Stimulated activated CD4-positive, alpha-beta T cell treated with anti-CD3 and anti-CD28 coated beads, TNF-alpha, amount 100 ng/mL, for 24 hours (primary cell): ENCODE data around the gene COL17A1.

Source experiments
- DNase-seq, 3 experiments: peaks; one replicate each; pipeline ENCODE4 v3.0.0-alpha.2; 2020; ENCODE audit warnings: low read depth in 3 of 3

COL17A1 gene

DNA sequence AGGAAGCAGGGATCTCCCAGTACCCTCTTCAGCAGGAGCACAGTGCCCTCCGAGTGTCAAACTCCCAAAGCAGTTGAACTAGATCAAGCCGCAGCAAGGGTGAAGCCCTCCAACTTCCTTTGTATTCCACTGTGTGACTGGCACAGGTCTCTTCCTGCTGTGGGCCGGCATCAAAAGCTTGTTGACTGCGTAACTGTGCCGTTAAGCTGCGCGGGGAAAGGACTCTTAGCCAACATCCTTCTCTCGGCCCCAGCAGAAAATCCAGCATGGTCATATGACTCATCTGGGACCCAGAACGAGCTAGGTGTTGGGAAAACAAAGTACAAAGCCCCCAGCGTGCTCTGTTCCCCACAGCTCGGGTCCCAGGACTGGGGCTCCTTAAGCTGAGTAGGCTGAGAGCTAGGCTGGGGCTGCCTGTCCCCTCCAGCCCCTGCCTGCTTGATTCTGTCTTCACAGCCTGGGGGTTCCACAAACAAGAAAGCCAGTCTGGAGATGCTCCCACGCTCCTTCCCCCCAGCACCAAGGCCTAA, 52.2 kb downstream of the COL17A1 start:
- no peak for DNase-seq

DNA sequence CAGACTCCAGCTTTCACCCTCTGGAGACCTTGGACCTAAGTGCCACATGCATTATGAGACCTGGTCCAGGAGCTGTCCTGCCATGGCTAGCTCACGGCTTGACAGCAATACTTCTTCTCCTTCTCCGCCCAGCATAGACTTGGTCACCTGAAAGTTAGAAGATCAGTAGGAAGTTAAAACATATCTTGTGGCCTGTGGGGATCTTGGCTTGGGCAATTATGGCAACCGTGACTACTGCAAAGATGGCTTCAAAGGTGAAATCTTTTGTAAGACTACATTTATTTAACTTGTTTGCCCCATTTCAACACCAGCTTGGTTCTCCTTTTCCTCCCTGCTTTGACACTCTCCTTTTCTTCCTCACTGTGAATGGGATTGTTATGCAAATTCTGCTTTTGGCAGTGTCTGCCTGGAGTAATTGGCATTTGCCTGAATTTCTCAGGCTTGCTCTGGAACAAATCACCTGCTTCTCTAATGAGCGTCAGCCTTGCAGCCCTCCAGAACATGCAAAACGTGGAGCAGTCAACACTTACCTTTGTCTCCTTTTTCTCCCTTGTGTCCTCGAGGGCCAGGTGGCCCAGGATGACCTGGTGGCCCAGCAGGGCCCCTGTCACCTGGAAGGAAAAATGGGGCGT, 53.4 kb downstream of the COL17A1 start:
- no peak for DNase-seq

DNA sequence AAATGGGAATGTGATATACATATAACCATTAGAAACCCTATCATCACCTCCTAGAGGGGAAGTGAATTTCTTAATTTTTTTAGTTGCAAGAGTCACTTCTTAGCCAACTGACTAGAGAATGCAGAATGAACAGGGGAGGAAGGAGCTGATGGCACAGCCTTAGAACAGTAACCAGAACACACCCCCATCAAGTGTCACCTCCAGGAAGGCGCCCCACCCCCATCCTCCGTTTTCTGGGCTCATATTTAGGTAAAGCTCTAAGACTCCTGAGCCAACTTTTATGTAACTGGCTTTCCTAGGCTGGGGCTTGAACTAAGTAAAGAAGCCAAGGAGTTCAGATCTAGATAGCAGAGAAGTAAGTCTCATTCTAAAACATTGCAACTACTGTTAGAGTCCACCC, 54.0 kb downstream of the COL17A1 start:
- DNase-seq: no peak

DNA sequence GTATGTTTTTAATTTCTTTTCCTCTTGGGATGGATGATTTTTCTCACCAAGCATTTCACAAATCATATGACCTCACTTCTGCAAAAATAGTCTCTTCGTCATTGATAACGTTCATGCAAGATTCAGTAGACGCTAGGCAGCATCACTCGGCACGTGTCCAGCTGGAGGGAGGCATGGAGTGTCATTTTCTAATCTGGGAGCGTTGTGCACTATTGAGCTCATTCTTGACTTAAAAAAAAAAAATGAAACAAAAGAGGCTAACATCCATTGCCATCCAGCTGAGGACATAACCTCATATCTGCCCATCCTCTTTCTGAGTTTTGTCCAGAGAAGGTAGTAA, 56.2 kb downstream of the COL17A1 start:
- no peak for DNase-seq

DNA sequence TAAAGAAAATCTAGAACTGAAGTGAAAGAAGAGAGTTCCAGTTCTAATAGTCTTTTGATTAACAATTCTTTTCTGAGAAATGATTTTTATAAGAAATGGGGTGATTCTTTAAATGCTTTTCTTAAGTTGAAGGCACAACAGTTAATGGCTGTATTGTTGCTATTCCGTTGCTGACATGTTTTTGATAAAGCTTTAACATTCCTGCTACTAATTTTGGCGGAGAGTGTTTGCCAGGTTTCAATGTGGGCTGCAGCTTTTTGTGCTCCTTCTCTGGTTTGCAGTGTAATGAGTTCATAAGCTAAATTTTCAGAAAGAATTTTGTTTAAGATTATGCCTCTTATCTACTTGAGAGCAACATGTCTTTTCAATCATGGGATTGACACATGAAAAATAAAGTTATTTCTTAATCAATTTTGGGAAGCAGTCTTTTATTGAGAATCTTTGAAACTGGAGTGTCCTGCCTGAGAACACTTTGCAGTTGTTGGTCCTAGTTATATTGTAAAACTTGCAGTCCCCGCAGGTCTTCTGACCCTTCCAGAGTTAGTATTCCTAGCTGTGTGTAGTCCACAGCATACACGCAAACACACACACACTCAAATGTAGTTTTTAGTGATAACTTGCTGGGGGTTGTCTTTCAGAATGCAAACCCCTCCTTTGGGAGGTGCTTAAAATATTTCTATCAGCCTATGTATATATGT, 56.7 kb downstream of the COL17A1 start:
- no peak for DNase-seq

DNA sequence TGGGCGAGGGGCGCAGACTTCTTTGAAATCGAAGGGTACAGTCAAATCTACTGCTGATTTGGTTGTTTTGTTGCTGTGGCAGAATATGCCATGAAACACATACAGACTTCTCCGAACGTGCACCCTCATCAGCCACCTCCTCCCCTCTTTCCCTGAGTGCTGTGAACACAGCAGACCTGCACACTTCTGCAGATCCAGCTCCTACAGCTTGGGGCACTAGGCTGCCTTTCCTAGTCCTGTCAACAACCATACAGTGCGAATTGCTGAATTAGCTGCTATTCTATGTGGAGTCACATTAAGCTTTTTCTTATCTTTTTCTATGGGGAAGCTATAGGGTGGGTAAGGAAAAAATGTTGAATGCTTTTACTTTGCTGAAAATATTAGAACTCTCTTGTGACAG, 57.5 kb downstream of the COL17A1 start:
- DNase-seq: no peak

DNA sequence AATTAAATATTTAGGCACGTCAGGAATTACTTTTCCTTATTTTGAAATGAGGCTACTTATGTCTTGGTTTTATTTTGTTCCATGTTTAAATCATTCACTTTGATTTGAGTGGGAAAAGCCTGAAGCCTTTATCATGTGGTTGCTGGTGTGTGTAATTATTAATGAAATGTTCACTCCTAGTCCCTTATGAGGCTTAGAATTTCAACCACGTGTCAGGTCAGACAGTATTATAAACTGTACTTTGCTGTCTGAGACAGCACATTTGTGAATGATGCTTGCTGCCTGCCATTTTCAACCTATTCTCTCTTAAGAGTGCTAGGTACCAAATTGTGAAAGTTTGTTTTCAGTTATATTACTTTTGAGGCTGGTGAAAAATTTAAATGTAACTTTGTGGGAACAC, 58.9 kb downstream of the COL17A1 start:
- DNase-seq: no peak

DNA sequence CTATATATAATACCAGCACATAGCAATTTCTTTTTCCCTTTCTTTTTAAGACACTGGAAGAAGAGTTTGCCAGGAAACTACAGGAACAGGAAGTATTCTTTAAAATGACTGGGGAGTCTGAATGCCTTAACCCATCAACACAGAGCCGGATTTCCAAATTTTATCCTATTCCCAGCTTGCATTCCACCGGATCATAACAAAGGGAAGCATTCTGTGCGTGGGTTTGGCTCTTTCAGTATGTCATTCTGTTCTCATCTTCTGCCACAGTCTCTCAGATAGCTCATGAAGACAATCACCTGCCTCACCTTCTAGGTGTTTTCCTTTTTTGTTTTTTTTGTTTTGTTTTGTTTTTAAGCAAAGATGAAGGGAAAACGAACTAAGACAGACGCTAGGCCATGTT, 60.2 kb downstream of the COL17A1 start:
- no peak for DNase-seq

DNA sequence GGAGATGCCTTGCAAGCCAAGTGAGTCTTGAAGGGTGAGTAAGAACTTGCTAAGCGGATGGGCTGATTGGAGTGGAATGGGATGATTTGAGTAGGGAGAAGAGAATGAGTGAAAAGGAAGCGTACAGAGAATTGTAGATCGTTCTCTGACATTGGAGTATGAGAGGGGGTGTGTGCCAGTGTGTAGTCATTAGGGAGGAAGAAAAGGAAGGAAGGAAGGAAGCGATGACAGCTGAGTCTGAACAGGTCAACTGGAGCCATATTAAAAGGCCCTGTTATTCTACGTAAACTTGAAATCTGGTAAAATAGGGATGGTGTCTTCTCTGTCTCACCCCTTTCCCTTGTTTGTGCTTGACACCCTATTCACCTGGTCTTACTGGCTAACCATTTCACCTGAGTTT, 63.7 kb downstream of the COL17A1 start:
- no peak for DNase-seq

DNA sequence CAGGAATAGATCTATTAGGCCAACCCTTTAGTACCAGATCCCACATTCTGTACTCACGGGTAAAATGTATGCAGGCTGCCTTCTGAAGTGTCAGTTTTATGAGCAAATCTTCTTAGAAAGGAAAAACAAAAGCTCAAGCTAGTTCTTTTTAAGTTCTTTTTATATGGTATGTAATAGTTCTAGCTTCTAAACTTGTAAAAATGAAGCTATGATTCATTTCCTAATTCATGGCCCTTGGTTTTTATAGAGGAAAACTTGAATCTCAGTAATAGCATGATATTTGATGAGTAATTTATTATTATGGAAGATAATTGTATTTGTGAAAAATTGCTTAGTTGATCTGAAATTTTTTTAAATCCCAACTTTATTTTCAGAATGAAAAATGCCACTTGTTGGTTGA, 64.4 kb downstream of the COL17A1 start:
- no peak for DNase-seq

DNA sequence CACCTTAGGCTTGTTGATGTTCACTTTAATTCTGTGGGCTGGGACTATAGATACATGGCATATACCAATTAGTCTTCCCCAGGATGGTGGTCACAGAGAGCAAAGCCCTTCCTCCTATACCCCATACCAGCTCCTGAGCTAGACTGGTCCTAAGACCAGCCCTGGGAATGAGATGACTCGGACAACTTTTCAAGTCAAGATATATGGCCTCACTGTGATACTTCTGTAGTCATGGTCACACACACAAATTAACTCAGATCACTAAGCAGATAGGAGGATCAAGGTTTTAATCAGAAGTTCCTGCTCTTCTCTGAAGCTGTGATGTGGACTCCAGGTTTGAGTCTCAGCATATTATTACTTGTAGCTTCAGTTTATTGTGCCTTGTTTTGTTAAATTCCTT, 65.7 kb downstream of the COL17A1 start:
- DNase-seq: no peak

DNA sequence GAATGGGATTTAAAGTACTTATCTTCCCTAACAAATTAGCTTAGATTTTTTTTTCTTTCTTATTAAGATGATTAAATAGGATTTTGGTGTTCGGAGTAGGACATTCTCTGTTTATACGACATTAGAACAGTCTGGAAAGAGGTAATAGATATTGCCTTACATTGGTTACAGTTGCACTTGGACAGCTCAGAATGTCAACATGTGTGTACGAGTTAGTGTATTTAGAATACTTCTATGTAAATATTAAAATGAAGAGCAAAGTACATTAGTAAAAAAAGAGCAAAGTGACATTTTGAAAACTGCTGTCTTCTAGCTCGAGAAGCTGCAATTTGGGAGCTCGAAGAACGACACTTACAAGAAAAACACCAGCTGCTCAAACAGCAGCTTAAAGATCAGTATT, 67.2 kb downstream of the COL17A1 start:
- DNase-seq: no peak

DNA sequence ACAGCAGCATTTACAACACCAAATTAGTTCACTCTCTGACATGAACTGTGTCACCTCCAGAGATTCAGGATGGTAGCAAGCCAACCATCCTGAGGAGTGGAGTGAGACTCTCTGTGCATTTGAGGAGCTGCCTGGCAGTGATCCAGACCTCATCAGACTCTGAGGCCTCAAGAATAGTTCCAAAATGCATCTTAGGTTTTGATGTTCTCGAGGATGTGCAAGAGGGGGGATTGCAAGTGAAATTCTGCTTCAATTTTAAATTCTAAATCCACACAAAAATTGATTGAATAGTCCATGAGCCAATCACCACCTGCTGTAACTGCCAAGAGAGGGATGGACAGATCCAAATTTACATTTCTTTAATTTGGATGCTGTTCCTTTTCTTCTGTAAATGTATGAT, 69.0 kb downstream of the COL17A1 start:
- DNase-seq: no peak

DNA sequence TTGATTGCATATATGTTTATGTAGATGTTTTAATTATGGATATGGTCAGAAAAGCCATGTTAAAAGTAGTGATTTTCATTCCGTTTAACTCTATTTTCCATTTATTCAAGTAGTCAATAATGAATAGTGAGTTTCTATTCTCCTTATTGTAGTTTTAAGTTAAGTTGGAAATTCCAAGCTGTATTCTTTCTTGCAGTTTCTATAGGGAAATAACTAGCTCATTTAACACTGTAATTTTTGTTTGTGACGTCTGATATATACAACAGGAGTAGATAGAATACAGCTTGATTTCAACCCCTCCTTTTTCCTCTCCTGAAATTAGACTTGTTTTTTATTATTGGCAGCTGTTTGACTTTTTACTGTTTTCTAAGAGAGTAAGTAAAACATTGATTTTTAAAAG, 71.5 kb downstream of the COL17A1 start:
- DNase-seq: no peak

DNA sequence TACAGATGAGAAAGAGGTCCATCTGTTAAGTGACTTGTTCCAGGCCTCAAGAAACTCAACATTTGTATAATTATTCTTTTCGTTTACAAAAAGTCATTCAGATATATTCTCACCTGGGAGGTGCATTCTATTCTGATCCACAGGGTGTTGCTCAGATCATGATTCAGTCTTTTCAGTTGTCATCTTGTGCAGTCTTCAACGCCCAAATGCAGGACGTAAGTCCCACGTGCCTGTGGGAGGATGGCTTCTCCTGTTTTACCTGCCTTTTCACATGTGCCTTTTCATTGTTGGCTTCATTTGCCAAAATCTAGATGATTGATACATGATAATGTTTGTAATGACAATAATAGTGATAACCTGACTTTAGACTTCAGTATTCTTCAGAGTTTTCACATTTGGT, 72.2 kb downstream of the COL17A1 start:
- DNase-seq: no peak

DNA sequence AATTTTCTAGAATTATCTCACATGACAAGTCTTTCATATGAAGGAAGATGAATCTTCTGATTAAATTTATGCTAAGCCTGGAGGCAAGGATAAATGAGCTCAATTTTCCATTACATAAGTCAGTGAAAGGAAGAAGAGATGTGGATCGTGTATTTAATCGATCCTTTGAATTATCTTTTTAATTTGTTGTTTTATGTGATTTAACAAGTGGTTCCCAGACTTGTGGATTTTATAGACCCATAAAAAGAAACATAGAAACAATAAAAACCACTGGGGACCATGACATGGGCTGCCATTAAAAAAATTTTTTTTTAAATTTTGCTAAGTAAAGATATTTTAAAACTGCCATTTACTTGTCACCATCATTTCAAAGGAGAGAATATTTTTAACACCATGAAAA, 73.8 kb downstream of the COL17A1 start:
- no peak for DNase-seq

DNA sequence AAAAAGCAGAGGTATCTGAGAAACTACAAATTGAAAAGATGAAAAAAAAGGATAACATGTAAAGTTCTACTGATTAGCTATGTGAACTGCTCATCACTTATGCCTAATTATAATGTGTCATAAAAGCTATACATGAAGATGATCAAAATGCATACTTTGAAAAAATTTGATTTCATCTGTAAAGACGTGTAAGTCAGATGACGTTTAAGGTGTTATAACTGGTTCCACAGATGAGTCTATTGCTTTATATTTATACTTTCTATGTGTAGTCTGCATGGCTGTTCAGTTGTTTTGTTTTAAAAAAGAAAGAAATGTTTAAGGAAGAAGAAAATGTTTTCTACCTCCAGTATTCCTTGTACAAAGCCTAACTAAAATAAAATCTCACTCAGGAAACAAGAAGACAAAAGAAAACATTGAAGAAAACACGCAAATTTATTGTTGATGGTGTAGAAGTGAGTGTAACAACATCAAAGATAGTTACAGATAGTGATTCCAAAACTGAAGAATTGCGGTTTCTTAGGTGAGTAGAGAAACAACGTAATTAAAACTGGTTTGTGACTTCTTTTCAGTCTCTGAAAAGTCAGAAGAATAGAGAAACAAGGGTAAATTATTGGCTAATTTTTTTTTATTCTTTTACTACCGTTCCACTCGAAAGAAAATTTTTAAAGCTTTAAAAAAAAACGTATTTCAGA, 80.4 kb downstream of the COL17A1 start:
- DNase-seq: no peak

DNA sequence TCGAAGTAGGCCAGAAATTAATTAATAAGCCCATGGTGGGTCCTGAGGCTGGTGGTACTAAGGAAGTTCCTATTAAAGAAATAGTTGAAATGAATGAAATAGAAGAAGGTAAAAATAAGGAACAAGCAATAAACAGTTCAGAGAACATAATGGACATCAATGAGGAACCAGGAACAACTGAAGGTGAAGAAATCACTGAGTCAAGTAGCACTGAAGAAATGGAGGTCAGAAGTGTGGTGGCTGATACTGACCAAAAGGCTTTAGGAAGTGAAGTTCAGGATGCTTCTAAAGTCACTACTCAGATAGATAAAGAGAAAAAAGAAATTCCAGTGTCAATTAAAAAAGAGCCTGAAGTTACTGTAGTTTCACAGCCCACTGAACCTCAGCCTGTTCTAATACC, 82.8 kb downstream of the COL17A1 start:
- no peak for DNase-seq

DNA sequence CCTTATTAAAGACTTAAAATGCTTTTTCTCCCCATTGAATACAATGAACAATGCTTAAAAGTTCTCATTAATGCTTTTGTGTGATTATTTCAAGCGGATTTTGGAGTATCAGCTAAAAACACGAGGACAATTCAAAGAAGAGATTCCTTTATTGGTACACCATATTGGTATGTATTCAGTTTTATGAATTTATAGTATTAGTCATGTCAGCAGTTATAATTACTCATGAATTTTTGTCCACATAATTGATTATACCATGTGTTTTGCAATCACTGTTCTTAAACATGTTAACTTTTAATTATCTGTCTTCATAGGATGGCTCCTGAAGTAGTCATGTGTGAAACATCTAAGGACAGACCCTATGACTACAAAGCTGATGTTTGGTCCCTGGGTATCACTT, 86.9 kb downstream of the COL17A1 start:
- DNase-seq: no peak

DNA sequence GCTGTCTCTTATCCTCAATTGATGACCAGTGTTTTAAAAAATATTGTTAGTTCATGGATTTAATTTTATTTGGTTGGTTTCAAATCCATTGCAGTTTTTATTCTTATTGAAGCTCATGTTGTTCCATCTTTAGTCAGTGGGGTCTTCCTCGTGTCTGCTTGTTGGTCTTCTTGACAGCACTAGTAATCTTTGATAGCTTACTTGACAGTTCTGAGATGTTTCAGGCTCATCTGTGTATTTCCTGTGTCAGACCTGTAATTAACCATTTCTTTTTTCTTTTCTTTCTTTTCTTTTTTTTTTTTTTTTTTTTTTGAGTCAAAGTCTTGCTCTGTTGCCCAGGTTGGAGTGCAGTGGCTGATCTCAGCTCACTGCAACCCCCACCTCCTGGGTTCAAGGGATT, 90.5 kb downstream of the COL17A1 start:
- no peak for DNase-seq

DNA sequence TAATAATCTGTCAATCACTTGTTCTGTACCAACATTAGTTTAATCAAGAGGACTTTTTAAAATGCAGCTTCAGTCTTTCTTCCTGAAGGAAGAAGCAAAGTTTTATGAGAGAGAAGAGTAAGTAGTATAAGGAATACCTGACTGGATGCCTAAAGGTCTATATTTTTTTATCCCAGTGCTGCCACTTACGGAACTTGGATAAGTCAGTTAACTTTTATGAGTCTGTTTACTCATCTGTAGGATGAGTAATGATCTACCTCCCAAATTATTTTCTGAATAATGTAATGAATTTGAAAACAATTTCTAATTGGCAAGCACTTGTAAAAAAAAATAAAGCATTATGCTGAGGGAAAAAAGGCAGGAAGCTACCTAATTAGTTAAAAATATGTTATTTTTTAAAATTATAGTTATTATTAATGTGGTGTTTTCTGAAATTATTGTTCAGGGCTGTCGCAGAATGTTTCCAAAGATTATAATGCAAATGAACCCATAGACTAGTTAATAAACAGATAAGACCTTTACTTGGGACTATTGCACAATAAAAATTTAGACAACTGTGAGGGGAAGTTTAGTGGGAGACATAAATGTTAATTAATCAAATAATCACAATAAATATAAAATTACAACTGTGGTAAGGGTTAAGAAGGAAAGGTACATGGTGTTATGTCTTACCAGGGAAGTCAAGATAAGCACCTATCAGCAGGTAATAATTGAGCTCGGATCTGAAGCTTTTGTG, 94.1 kb downstream of the COL17A1 start:
- DNase-seq: no peak

DNA sequence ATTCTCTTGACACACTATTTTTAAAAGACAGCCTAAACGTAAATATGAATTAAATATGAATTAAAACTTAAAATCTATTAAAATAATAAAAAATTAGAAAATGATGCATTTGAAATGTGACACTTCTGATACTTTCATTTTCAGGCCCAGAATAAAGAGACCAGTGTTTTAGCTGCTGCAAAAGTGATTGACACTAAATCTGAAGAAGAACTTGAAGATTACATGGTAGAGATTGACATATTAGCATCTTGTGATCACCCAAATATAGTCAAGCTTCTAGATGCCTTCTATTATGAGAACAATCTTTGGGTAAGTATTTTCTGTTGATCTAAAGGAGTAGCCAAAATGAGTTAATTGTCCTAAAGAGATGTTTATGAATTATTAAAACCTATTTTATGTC, 95.1 kb downstream of the COL17A1 start:
- no peak for DNase-seq

DNA sequence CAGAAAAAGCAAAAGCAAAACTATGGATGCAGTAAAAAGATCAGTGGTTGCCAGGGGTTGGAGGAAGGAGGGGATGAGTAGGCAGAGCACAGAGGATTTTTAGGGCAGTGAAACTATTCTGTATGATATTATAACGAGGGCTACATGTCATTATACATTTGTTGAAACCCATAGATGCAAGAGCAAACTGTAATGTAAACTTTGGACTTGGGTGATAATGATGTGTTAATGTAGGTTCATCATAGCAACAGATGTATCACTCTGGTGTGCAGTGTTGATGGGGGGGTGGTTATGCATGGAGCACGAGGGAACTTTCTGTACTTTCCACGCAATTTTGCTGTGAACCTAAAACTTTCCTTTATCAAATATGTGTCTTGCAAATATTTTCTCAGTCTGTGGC, 95.6 kb downstream of the COL17A1 start:
- DNase-seq: no peak
